ENCODE measurements around the gene WNT3A.
A peak's percentile ranks its signal among the peaks of the same experiment; 100 is the strongest.

Gene WNT3A

GRCh38 chr1:228073857-228074545, 67.2 kb downstream of the WNT3A start:
- TF ChIP-seq, protein P1, sequence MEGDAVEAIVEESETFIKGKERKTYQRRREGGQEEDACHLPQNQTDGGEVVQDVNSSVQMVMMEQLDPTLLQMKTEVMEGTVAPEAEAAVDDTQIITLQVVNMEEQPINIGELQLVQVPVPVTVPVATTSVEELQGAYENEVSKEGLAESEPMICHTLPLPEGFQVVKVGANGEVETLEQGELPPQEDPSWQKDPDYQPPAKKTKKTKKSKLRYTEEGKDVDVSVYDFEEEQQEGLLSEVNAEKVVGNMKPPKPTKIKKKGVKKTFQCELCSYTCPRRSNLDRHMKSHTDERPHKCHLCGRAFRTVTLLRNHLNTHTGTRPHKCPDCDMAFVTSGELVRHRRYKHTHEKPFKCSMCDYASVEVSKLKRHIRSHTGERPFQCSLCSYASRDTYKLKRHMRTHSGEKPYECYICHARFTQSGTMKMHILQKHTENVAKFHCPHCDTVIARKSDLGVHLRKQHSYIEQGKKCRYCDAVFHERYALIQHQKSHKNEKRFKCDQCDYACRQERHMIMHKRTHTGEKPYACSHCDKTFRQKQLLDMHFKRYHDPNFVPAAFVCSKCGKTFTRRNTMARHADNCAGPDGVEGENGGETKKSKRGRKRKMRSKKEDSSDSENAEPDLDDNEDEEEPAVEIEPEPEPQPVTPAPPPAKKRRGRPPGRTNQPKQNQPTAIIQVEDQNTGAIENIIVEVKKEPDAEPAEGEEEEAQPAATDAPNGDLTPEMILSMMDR (IDR thresholded peaks at IDR 0.05; ENCODE audit: insufficient read depth, low read length, poor library complexity, severe bottlenecking): peak; percentile 25
- DNase-seq (ENCODE audit: extremely low read depth, insufficient read length): no peak
- H3K36me3 ChIP-seq (ENCODE audit: control insufficient read depth, insufficient read depth, low read length): no peaks in the 10 kb centered on the region; the same call in 1 of the 2 replicates
- no peaks in the 10 kb centered on the region for H3K27me3 ChIP-seq (replicated peaks; ENCODE audit: control insufficient read depth, insufficient read depth, low read length)
- no peak overlapping the region for H3K4me3 ChIP-seq (replicated peaks; ENCODE audit: low read depth, low read length)

- no peaks in the 10 kb centered on the region; the same call in 1 of the 2 replicates for H3K36me3 ChIP-seq (ENCODE audit: control insufficient read depth, insufficient read depth, low read length)
- H3K27me3 ChIP-seq (replicated peaks; ENCODE audit: control insufficient read depth, insufficient read depth, low read length): no peaks in the 10 kb centered on the region
- TF ChIP-seq, protein P1 (IDR thresholded peaks at IDR 0.05; ENCODE audit: insufficient read depth, low read length, poor library complexity, severe bottlenecking): no peak
- no peak for DNase-seq (ENCODE audit: extremely low read depth, insufficient read length)
- no peak overlapping the region for H3K4me3 ChIP-seq (replicated peaks; ENCODE audit: low read depth, low read length)
These were observed 68.3 kb downstream of the WNT3A start for GRCh38 chr1:228074954-228075730.

- H3K27me3 ChIP-seq (replicated peaks; ENCODE audit: control insufficient read depth, insufficient read depth, low read length): no peaks in the 10 kb centered on the region
These were observed 69.0 kb downstream of the WNT3A start for GRCh38 chr1:228075801-228076271.

DNA sequence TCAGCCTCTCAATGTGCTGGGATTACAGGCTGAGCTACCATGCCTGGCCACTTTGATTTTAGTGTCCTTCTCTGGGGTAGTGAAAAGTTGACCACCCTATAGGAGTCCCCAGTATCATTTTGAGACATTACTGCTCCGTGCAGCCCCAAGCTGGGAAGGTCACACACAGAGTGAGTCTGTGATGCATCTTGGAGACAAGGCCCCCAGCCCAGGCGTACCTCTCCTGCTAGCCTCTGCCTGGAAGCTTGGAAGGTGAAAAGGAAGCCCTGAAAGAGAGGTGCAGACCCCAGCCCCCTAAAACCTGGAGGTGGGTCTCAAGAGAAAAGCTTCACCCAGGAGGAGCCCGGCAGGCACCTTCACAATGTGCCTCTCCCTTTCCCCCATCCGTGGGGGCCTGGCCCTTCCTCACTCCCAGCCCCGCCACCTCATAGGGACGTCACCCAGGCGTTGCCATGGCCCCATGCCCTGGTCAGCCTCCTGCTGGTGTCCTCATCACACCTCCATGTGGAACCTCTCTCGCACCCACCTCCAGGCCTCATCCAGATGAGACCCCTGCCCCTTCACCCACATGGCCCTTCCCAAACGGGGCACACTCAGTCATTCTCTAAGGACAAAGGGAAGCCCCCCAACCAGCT, 70.1 kb downstream of the WNT3A start:
- TF ChIP-seq, protein P1 (IDR thresholded peaks at IDR 0.05; ENCODE audit: insufficient read depth, low read length, poor library complexity, severe bottlenecking): no peak
- no peaks in the 10 kb centered on the region; the same call in 1 of the 2 replicates for H3K36me3 ChIP-seq (ENCODE audit: control insufficient read depth, insufficient read depth, low read length)
- DNase-seq (ENCODE audit: extremely low read depth, insufficient read length): no peak
- no peak overlapping the region for H3K4me3 ChIP-seq (replicated peaks; ENCODE audit: low read depth, low read length)
- H3K27me3 ChIP-seq (replicated peaks; ENCODE audit: control insufficient read depth, insufficient read depth, low read length): no peaks in the 10 kb centered on the region

More at GRCh38 chr1:228075801-228076271, 69.0 kb downstream of the WNT3A start:
- no peak overlapping the region for H3K4me3 ChIP-seq (replicated peaks; ENCODE audit: low read depth, low read length)
- TF ChIP-seq, protein P1 (IDR thresholded peaks at IDR 0.05; ENCODE audit: insufficient read depth, low read length, poor library complexity, severe bottlenecking): no peak
- no peaks in the 10 kb centered on the region; the same call in 1 of the 2 replicates for H3K36me3 ChIP-seq (ENCODE audit: control insufficient read depth, insufficient read depth, low read length)
- DNase-seq (ENCODE audit: extremely low read depth, insufficient read length): no peak

DNA sequence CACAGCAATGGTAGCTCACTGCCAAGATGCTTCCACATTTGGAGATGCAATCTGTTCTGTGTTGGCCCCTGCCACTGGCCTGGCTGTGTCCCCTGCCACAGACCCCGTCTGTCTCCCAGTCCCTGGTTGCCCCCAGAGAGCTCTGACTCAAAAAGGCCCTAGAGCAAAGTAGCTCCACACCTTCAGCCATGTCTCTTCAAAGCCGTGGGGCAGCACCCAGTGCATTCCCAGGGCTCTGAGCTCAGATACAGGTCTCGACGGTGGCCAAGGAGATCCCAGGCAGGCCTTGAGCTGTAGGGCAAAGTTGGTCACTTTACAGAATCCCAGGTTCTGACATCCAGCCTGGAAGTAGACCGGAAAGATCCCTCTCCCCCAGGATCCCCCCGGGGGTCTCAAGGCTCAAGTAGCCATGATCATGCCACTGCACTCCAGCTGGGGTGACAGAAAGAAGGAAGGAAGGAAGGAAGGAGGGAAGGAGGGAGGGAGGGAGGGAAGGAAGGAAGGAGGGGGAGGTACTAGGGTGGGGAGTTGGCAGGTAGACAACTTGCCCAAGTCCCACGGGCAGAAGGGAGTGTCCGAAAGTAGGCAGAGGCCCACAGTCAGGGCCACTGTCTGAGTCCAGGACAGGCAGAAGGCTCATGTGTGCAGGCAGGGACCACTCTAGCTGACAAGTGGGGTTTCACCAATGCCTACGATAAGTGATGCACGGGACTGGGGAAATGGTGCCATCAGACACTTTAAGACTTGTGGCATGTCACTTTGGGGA, 71.0 kb downstream of the WNT3A start:
- H3K4me3 ChIP-seq (replicated peaks; ENCODE audit: low read depth, low read length): no peak overlapping the region
- no peak for DNase-seq (ENCODE audit: extremely low read depth, insufficient read length)
- H3K27me3 ChIP-seq (replicated peaks; ENCODE audit: control insufficient read depth, insufficient read depth, low read length): no peaks in the 10 kb centered on the region
- TF ChIP-seq, protein P1 (IDR thresholded peaks at IDR 0.05; ENCODE audit: insufficient read depth, low read length, poor library complexity, severe bottlenecking): no peak
- H3K36me3 ChIP-seq (ENCODE audit: control insufficient read depth, insufficient read depth, low read length): no peaks in the 10 kb centered on the region; the same call in 1 of the 2 replicates

All from GM06990 (cell line).